Naive B cell (primary cell): Measurements from ENCODE around the gene ZNF835. TPM values are rescaled to one million over a fixed set of nuclear protein-coding genes. Genes with fewer than 3 reads are reported as not detected.
"Not testable (repeated sequence)": the region's sequence is repeated elsewhere in the genome, so short reads cannot be mapped to it uniquely, and the experiment has no call there.

Source experiments
- ATAC-seq, 2 donors: fragments of 150-1000 bp; cut with Tn5 transposase; 2 replicates each; pipeline ENCODE4 v1.10.0; 2021; ENCODE audit warnings: low read depth in 2 of 2, mild to moderate bottlenecking in 2 of 2, moderate library complexity in 2 of 2
- DNase-seq: peaks from one replicate; pipeline ENCODE4 v3.0.0; 2022
- H3K27ac Mint-ChIP-seq, 6 donors: one replicate each; pipeline ENCODE4 v1.8.0; 2020 to 2022; ENCODE audit warnings: mild to moderate bottlenecking in 6 of 6, mixed read lengths in 6 of 6, moderate library complexity in 5 of 6, inconsistent platforms in 2 of 6
- H3K27me3 Mint-ChIP-seq, 3 donors: one replicate each; pipeline ENCODE4 v1.8.0; 2021 to 2022; ENCODE audit warnings: mixed read lengths in 3 of 3, mild to moderate bottlenecking in 1 of 3
- H3K36me3 Mint-ChIP-seq, 2 donors: one replicate each; pipeline ENCODE4 v1.8.0; 2020 to 2022; ENCODE audit warnings: mixed read lengths in 2 of 2, inconsistent platforms in 1 of 2, mild to moderate bottlenecking in 1 of 2
- H3K4me1 Mint-ChIP-seq, 3 donors: one replicate each; pipeline ENCODE4 v1.8.0; 2020 to 2022; ENCODE audit warnings: mixed read lengths in 3 of 3, inconsistent platforms in 1 of 3, mild to moderate bottlenecking in 1 of 3, moderate library complexity in 1 of 3
- H3K4me3 Mint-ChIP-seq, 8 donors: one replicate each; pipeline ENCODE4 v1.8.0; 2020 to 2022; ENCODE audit warnings: mild to moderate bottlenecking in 8 of 8, mixed read lengths in 8 of 8, moderate library complexity in 8 of 8, inconsistent platforms in 2 of 8
- H3K9me3 Mint-ChIP-seq, 7 donors: one replicate each; pipeline ENCODE4 v1.8.0; 2020 to 2022; ENCODE audit warnings: mixed read lengths in 7 of 7, mild to moderate bottlenecking in 5 of 7, inconsistent platforms in 2 of 7, moderate library complexity in 1 of 7
- polyA plus RNA-seq, 6 donors: library from polyadenylated mRNA; unstranded; fragments of 300-500 nt; fragmentation: Illumina TruSeq; gene quantifications; one replicate each; pipeline ENCODE4 v1.2.3, GENCODE V29; 2021; ENCODE audit warnings: low read depth in 6 of 6

ZNF835 gene
- polyA plus RNA-seq, 6 donors from 2014 or later = 2.1 to 13.0 (median 5.5) TPM; not detected in 1

DNA sequence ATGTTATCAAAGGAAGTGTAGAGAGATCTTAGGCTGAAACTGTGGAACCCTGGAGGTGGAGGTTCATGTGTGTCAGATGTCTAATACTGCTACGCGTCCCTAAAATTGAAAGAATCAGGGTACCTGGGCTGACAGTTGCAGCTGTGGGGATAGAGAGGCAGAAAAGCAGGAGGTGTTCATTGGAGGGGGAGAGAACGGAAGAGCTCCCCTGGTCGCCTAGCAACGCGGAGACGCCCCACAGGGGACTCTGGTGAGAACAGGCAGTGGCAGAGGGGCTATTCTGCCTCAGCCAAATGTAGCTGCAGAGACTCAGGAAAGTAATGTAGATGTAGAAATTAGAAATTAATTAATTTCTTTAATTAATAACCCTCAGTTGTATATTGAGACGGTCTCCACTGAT is 10.1 kb upstream of the ZNF835 start:
- peaks cover 0 to 7% (median 0%) of the 10 kb centered on the region in 7 donors for H3K9me3 Mint-ChIP-seq
- no peaks in the 10 kb centered on the region for H3K4me1 Mint-ChIP-seq
- peaks cover 14 to 18% of the 10 kb centered on the region in 2 donors for H3K36me3 Mint-ChIP-seq
- DNase-seq = no peak
- H3K27ac Mint-ChIP-seq = no peak overlapping the region
- no peak overlapping the region for H3K4me3 Mint-ChIP-seq
- H3K27me3 Mint-ChIP-seq = no peaks in the 10 kb centered on the region
- no peak for ATAC-seq

DNA sequence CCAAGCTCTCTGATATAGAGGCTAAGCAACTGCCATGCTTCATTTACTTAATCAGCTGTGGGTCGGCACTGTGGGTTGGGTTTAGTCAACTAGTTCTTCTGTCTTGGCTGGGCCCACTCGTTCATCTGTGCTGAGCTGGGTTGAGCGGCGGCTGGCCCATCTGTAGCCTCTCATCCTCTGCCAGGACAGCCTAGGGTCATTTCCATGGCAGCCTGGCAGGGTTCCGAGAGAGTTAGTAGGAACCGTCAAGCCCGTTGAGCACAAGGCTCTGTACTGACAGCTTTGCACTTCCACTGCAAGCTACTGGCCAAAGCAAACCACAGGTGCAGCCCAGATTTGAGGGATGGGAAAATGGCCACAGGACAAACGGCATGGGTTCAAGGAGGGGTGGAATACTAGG is 6.6 kb upstream of the ZNF835 start:
- H3K9me3 Mint-ChIP-seq = peaks cover 0 to 2% (median 0%) of the 10 kb centered on the region in 7 donors
- DNase-seq (no peak), ATAC-seq (no peak)
- H3K4me3 Mint-ChIP-seq = no peak overlapping the region
- H3K4me1 Mint-ChIP-seq = no peaks in the 10 kb centered on the region
- peaks cover 0 to 8% of the 10 kb centered on the region in 2 donors for H3K36me3 Mint-ChIP-seq
- no peaks in the 10 kb centered on the region for H3K27me3 Mint-ChIP-seq
- no peak overlapping the region for H3K27ac Mint-ChIP-seq

DNA sequence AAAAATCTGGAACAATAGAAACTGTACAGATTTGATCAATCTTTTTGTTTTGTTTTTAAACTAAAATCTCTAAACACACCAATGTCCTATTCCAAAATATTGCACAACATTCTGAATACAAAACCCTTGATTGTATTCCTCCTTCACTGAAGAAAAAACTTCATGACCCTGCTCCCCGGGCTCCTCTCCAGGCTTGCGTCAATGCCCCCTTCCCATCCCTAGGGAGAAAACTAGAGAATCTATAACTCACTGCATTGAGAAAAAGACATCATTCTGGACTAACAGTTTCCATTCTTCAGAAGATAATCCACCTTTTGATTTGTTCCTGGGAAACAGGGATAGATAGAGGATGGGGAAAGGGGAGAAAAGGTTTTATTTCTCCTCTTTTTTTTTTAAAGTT is 1.1 kb upstream of the ZNF835 start:
- not testable (repeated sequence) for ATAC-seq

DNA sequence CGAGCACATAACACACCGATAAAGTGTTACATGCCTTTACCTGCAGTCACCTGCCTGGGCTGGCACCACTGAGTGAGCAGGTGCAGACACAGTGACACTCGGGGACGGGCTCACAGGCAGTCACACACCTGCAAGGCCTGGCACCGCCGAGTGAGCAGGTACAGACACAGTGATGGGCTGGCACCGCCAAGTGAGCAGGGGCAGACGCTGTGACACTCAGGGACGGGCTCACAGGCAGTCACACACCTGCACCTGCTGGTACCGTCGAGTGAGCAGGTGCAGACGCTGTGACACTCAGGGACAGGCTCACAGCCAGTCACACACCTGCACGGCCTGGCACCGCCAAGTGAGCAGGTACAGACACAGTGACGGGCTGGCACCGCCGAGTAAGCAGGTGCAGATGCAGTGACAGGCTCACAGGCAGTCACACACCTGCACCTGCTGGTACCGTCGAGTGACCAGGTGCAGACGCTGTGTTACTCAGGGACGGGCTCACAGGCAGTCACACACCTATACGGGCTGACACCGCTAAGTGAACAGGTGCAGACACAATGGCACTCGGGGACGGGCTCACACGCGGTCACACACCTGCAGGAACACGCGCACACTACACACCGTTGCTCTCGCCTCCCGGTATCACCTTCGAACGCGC is 470 bp downstream of the ZNF835 start:
- Mint-ChIP-seq H3K4me1 (peaks cover 17 to 28% (median 23%) of the 10 kb centered on the region in 3 donors), H3K27me3 (no peaks in the 10 kb centered on the region), H3K27ac (peak overlapping the region; percentile 44 to 91 (median 66)), H3K36me3 (peaks cover 0 to 7% of the 10 kb centered on the region in 2 donors), H3K9me3 (peaks cover 0 to 2% (median 0%) of the 10 kb centered on the region in 7 donors), H3K4me3 (peak overlapping the region; percentile 93 to 98 (median 96))
- DNase-seq (no peak), ATAC-seq (peak; percentile 42 to 51)

More for the DNA sequence above, 1.1 kb upstream of the ZNF835 start:
- not testable (repeated sequence) for DNase-seq, H3K27ac Mint-ChIP-seq, H3K9me3 Mint-ChIP-seq, H3K36me3 Mint-ChIP-seq, H3K27me3 Mint-ChIP-seq
- peaks cover 17 to 28% (median 18%) of the 10 kb centered on the region in 3 donors for H3K4me1 Mint-ChIP-seq
- H3K4me3 Mint-ChIP-seq = peak overlapping the region in 4 of 8 donors; percentile 39 to 73 (median 46)

DNA sequence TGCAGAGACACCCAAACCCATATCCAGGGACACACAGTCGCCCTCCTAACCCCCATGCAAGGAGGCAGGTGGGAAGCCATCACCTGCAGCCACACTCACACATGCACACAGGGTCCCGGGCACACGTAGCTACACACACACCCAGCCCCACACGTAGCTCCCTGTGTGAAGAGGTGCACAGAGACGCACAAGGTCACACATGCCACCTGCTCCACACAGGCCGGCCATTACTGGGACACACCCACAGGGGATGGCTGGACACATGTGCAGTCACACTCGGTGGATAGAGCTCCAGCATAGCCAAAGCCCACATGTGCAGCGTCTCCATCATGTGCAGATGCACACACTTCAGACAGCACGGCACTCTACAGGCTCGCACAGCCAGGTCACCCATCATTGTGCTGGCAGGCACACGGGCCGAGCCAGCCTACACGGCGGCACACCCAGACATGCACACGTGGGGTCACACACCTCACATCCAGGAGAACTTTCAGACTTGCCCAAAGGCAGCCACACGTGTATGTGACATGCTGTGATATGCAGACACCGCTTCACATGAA is 1.1 kb downstream of the ZNF835 start:
- Mint-ChIP-seq H3K4me3 (peak overlapping the region; percentile 93 to 98 (median 96)), H3K9me3 (peaks cover 0 to 2% (median 0%) of the 10 kb centered on the region in 7 donors), H3K27me3 (no peaks in the 10 kb centered on the region), H3K36me3 (peaks cover 0 to 7% of the 10 kb centered on the region in 2 donors), H3K4me1 (peaks cover 17 to 28% (median 23%) of the 10 kb centered on the region in 3 donors), H3K27ac (peak overlapping the region in 3 of 6 donors; percentile 10 to 28 (median 22))
- DNase-seq (no peak), ATAC-seq (no peak)

DNA sequence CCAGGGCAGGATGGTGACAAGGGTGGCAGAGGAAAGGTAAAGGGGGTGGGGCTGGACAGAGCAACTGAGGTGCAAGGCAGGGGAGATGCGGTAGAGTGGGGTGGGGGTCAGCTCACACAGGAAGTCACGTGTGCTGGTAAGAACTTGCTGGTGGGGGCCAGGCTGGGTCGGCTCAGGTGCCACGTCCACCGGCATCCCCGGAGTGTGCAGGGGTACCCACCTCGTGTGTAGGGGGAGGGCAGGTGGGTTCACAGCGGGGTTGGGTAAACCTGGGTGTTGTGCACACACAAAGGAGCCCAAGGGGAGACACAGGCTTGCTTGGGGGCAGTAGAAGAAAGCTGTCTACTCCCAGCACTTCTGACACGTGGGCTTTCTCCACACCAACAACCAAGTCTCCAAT is 2.9 kb downstream of the ZNF835 start:
- Mint-ChIP-seq H3K4me1 (peaks cover 17 to 28% (median 23%) of the 10 kb centered on the region in 3 donors), H3K36me3 (peaks cover 0 to 15% of the 10 kb centered on the region in 2 donors), H3K27me3 (no peaks in the 10 kb centered on the region), H3K27ac (peak overlapping the region in 1 of 6 donors; percentile 86), H3K9me3 (peaks cover 0 to 6% (median 0%) of the 10 kb centered on the region in 7 donors), H3K4me3 (peak overlapping the region in 4 of 8 donors; percentile 30 to 70 (median 48))
- DNase-seq = no peak
- ATAC-seq = no peak

DNA sequence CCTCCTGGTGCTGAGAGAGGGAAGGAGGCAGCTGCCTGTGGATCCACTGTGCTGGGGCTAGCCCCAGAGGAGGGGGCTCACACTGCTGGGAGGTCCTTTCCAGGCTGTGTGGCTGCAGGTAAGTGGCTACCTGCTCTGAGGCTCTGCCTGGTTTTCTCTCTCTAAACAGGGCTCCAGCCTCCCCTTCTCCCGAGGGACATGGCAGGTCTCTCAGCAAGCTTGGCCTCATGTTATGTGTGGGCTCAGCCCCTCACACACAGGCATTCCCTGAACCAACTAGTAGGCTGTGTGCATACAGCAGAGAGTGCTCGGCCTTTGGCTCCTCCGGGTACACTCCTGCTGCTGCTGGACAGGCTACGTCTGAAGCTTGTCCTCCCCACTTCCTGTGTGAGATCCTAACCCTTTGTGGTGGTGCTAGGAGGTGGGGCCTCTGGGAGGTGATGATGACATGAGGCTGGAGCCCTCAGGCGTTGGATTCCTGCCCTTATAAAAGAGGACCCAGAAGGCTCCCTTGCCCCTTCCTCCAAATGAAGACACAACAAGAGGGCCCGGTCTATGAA is 4.2 kb downstream of the ZNF835 start:
- Mint-ChIP-seq H3K9me3 (peaks cover 0 to 9% (median 2%) of the 10 kb centered on the region in 7 donors), H3K27me3 (no peaks in the 10 kb centered on the region), H3K4me3 (peak overlapping the region in 2 of 8 donors; percentile 10 to 21), H3K27ac (peak overlapping the region in 1 of 6 donors; percentile 22), H3K4me1 (peaks cover 17 to 28% (median 23%) of the 10 kb centered on the region in 3 donors), H3K36me3 (peaks cover 0 to 15% of the 10 kb centered on the region in 2 donors)
- no peak for DNase-seq
- no peak for ATAC-seq

DNA sequence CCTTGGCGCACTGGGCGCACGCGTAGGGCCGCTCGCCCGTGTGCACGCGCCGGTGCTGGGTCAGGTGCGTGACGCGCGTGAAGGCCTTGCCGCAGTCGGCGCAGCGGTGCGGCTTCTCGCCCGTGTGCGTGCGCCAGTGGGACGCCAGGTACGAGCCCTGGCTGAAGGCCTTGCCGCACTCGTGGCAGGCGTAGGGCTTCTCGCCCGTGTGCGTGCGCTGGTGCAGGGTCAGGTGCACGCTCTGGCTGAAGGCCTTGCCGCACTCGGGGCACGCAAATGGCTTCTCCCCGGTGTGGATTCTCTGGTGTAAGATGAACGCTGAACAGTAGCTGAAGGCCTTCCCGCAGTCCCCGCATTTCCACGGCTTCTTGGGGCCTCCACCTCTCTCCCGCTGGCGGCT is 7.0 kb downstream of the ZNF835 start:
- Mint-ChIP-seq H3K9me3 (peaks cover 0 to 14% (median 6%) of the 10 kb centered on the region in 7 donors), H3K4me1 (peaks cover 5 to 8% (median 7%) of the 10 kb centered on the region in 3 donors), H3K36me3 (peaks cover 0 to 15% of the 10 kb centered on the region in 2 donors), H3K27me3 (no peaks in the 10 kb centered on the region), H3K27ac (no peak overlapping the region), H3K4me3 (no peak overlapping the region)
- no peak for ATAC-seq
- no peak for DNase-seq

DNA sequence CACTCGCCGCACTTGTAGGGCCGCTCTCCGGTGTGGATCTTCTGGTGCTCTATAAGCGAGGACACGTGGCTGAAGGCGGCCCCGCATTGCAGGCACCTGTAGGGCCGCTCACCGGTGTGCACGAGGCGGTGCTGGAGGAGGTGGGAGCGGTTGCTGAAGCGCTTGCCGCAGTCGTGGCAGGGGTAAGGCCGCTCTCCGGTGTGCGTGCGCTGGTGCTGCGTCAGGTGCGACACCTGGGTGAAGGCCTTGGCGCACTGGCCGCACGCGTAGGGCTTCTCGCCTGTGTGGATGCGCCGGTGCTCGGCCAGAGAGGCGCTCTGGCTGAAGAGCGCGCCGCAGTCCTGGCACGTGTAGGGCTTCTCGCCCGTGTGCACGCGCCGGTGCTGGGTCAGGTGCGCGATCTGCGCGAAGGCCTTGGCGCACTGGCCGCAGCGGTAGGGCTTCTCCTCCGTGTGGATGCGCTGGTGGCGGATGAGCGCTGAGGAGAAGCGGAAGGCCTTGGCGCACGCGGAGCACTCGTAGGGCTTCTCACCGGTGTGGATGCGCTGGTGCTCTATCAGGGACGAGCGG is 7.5 kb downstream of the ZNF835 start:
- ATAC-seq (no peak), DNase-seq (no peak)
- Mint-ChIP-seq H3K36me3 (peaks cover 3 to 15% of the 10 kb centered on the region in 2 donors), H3K27ac (no peak overlapping the region), H3K9me3 (peaks cover 0 to 15% (median 6%) of the 10 kb centered on the region in 7 donors), H3K4me1 (peaks cover 5 to 8% (median 6%) of the 10 kb centered on the region in 3 donors), H3K4me3 (no peak overlapping the region), H3K27me3 (no peaks in the 10 kb centered on the region)

DNA sequence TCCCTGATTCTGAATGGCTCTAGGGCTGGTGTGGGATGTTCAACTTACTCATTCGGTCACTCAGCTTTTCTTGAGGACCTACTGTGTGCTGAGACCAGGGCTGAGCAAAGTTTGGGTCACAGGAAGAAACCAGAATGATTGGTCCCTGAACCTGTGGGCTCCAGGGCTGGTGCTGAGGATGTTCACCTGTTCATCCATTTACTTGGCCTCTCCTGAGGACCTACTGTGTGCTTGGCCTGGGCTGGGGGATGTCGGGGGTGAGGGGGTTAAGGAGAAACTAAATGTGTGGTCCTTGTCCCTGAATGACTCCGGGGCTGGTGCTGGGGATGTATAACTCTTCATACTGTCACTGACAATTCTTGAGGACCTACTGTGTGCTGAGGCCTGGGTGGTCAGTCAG is 10.3 kb downstream of the ZNF835 start:
- no peaks in the 10 kb centered on the region for H3K27me3 Mint-ChIP-seq
- peaks cover 4 to 18% (median 12%) of the 10 kb centered on the region in 7 donors for H3K9me3 Mint-ChIP-seq
- peaks cover 4 to 15% of the 10 kb centered on the region in 2 donors for H3K36me3 Mint-ChIP-seq
- peaks cover 0 to under 1% (median 0%) of the 10 kb centered on the region in 3 donors for H3K4me1 Mint-ChIP-seq
- ATAC-seq (no peak), DNase-seq (no peak)
- peak overlapping the region in 3 of 8 donors; percentile 20 to 37 (median 32) for H3K4me3 Mint-ChIP-seq
- H3K27ac Mint-ChIP-seq = no peak overlapping the region

DNA sequence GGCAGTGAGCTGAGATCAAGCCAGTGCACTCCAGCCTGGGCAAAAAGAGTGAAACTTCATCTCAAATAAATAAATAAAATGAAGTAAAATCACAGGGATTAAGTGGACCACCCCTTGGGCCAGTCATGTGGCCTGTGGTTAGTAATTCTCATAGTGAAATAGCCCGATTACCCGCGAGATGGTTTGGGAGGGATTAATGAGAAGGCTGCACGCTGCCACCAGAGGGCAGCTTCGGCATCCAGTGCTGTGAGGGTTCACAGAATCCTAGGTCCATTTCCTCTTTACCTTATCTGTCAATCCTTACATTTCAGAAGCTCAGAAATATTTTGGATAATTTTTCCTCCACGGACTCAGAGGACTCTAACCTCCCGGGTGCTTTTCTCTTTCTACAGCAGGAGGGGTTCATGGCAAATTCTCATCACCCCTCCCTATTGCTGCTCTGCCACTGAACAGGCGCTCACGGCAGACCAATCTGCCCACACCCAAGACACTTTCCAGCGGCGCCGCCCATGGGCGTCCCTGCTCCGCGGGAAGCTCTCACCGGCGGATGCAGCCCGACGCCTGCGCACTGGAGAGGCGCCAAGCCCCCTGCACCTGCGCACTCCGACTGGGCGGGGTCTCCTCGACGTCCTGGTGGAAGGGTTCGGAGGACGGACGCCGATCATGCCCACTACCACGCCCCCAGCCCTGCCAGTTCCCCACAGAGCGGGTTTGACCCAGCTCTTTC is 11.0 kb downstream of the ZNF835 start:
- Mint-ChIP-seq H3K9me3 (peaks cover 4 to 20% (median 14%) of the 10 kb centered on the region in 7 donors), H3K27ac (no peak overlapping the region), H3K4me1 (no peaks in the 10 kb centered on the region), H3K27me3 (no peaks in the 10 kb centered on the region), H3K4me3 (peak overlapping the region in 3 of 8 donors; percentile 9 to 55 (median 37)), H3K36me3 (peaks cover 4 to 15% of the 10 kb centered on the region in 2 donors)
- DNase-seq = no peak
- ATAC-seq = peak in 1 of 2 donors; percentile 36

DNA sequence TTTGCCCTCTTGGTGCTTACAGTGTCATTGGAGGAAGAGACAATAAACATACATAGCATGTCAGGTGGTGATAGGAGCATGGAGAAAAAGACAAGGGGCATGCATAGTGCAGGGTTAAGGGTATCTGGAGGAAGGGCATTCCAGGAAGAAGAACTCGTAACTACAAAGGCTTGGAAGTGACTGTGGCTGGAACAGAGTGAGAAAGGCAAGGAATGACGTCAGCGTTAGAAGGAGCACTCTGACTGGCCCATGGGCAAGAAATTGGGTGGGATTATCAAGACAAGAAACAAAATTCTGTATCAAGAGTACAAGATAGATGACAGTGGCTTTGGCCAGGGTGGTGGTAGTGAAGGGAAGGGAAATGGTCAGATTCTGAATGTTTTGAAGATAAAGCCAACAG is 17.4 kb downstream of the ZNF835 start:
- H3K36me3 Mint-ChIP-seq = peaks cover 2 to 22% of the 10 kb centered on the region in 2 donors

More for the DNA sequence above, 17.4 kb downstream of the ZNF835 start:
- ATAC-seq (no peak), DNase-seq (no peak)
- Mint-ChIP-seq H3K9me3 (peaks cover 7 to 43% (median 27%) of the 10 kb centered on the region in 7 donors), H3K4me1 (no peaks in the 10 kb centered on the region), H3K27ac (no peak overlapping the region), H3K4me3 (no peak overlapping the region), H3K27me3 (peaks cover 0 to 1% (median 0%) of the 10 kb centered on the region in 3 donors)
